Measurements from ENCODE around the gene ASAP3.

The ASAP3 gene

GRCh38 chr1:23448846-23449245 lies 35.1 kb downstream of the ASAP3 start:
- no peak for DNase-seq

GRCh38 chr1:23446661-23447310 lies 37.2 kb downstream of the ASAP3 start:
- no peak for DNase-seq

- no peak for DNase-seq
These were observed 39.2 kb downstream of the ASAP3 start for GRCh38 chr1:23444596-23445390.

GRCh38 chr1:23444104-23444533 lies 39.9 kb downstream of the ASAP3 start:
- no peak for DNase-seq

- DNase-seq: no peak
These were observed 41.2 kb downstream of the ASAP3 start for GRCh38 chr1:23442751-23443150.

- DNase-seq: no peak
These were observed 42.4 kb downstream of the ASAP3 start for GRCh38 chr1:23441446-23442148.

- no peak for DNase-seq
These were observed 45.4 kb downstream of the ASAP3 start for GRCh38 chr1:23438545-23438944.

GRCh38 chr1:23437355-23437664 lies 46.7 kb downstream of the ASAP3 start:
- DNase-seq: no peak

- no peak for DNase-seq
These were observed 47.2 kb downstream of the ASAP3 start for GRCh38 chr1:23436520-23437354.

- no peak for DNase-seq
These were observed 49.7 kb downstream of the ASAP3 start for GRCh38 chr1:23434260-23434775.

GRCh38 chr1:23433122-23433521 lies 50.9 kb downstream of the ASAP3 start:
- no peak for DNase-seq

GRCh38 chr1:23431431-23431830 lies 52.5 kb downstream of the ASAP3 start:
- no peak for DNase-seq

GRCh38 chr1:23430803-23431202 lies 53.2 kb downstream of the ASAP3 start:
- DNase-seq: no peak

- DNase-seq: no peak
These were observed 55.7 kb downstream of the ASAP3 start for GRCh38 chr1:23428136-23428905.

- DNase-seq: no peak
These were observed 56.4 kb downstream of the ASAP3 start for GRCh38 chr1:23427550-23427949.

GRCh38 chr1:23426828-23427227 lies 57.2 kb downstream of the ASAP3 start:
- DNase-seq: no peak

GRCh38 chr1:23425193-23425494 lies 58.8 kb downstream of the ASAP3 start:
- no peak for DNase-seq

- DNase-seq: no peak
These were observed 59.4 kb downstream of the ASAP3 start, which contains the start of gene TCEA3 for GRCh38 chr1:23424293-23425192. Gene TCEA3, minus strand, starts transcription at chr1:23424748. Its CDS starts 115 bp downstream, at chr1:23424633.

GRCh38 chr1:23423415-23424292 lies 60.3 kb downstream of the ASAP3 start:
- no peak for DNase-seq

- DNase-seq: no peak
These were observed 61.0 kb downstream of the ASAP3 start for GRCh38 chr1:23422941-23423340.

Data from cerebellar nuclear complex (tissue), 1 donor.